Stimulated activated CD4-positive, alpha-beta T cell treated with anti-CD3 and anti-CD28 coated beads, Interleukin-4, amount 100 ng/mL, for 48 hours (primary cell): ENCODE results near the gene DGCR8.

Experiments
- DNase-seq, 2 donors: peaks; one replicate each; pipeline ENCODE4 v3.0.0-alpha.2; 2020; ENCODE audit warnings: low read depth in 2 of 2

The DGCR8 gene

DNA sequence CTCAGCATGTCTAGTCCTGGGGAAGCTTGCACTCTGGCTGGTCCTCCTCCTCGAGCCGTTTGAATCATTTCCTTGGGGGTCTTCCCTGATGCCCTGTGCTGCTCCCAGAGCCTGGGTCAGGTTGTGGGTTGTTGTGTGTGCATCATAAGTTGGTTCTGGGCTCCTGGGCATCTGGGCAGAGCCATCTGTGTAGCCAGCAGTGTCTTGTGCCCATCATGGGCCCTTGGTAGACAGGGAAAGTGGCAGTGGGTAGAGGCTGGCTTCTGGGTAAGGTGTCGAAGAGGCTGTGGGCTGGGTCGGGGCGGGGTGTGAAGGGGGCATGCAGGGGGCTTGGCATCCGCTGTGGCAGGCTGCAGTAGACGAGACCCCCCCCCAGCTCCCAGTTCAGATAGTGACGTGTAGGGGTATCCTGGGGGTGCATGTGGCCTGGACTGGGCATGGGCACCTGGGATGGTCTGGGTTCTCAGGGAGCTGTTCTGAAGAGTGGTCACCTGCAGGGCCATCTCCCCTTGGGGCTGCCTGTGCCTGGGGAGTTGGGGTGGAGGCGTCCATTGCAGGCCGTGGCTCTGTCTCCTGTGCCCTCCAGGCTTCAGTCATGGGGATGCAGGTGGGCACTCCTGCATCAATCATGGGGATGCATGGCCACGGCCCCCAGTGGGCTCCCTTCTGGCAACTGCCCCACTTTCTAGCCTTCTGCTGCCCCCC is 44.2 kb downstream of the DGCR8 start:
- no peak for DNase-seq

DNA sequence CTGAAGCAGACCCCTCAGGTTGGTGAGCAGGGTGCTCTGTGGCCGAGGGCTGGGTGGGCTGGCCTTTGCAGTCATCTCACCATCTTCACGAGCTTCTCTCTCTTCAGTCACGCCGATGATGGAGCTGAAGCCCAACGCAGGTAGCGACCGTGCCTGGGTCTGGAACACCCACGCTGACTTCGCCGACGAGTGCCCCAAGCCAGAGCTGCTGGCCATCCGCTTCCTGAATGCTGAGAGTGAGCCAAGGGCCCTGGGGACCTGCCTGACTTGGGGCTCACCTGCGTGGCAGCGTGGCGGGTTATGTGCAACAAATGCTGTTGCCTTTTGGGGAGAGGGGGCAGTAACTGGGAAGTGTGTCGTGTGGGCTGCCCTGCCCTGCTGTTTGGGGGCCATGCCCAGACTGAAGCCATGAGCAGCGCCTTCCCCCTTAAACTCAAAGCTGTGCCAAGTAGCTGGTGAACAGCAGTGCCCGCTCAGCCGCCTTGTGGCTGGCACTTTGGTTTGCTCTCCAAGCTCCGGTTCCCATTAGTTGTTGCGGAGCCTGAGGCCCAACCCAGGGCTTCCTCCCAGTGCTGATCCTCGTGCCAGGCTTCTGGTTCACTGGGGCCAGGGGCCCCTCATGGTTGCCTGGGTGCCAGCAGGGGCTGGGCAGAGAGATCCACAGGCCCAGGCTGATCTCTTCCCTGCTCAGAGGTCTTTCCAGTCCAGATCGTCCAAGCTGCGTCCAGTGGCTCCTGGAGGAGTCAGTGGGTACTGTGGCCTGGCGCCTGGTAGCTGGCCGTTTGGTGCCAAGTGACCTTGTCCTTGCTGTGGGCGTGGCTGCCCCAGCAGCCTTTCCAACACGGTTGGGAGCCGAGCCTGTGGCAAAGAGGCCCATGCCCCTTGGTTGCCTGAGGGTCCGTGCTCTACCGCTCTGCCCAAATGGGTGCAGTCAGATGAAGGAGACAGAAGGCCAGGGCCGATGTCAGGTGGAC is 45.4 kb downstream of the DGCR8 start:
- no peak for DNase-seq

DNA sequence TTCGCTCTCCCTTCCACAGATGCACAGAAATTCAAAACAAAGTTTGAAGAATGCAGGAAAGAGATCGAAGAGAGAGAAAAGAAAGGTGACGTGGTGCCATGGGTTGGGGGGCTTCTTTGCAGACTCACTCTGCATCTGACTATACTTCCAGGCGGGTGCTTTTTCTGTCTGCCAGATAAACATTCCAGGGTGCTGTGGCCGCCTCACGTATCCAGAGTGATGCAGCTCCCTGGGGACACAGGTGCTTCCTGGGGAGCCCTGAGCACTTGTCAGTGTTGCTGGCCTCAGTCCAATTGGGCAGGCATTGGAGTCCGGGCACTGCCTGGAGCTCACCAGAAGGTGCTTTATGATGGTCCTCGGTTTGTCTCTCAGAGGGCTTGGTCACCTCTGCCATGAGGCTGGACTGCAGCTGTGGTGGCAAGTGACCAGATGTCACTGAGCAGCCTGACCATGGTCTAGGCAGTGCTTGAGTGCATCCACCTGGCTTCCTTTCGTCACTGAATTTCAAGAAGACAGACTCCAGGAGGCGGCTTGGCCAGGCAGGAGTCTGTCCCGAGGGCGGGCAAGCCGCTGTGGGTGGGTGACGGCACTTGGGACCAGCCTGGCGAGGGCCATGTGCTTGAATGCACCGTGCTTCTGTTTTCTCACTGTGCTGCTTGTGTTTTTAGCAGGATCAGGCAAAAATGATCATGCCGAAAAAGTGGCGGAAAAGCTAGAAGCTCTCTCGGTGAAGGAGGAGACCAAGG is 46.4 kb downstream of the DGCR8 start:
- DNase-seq = no peak

DNA sequence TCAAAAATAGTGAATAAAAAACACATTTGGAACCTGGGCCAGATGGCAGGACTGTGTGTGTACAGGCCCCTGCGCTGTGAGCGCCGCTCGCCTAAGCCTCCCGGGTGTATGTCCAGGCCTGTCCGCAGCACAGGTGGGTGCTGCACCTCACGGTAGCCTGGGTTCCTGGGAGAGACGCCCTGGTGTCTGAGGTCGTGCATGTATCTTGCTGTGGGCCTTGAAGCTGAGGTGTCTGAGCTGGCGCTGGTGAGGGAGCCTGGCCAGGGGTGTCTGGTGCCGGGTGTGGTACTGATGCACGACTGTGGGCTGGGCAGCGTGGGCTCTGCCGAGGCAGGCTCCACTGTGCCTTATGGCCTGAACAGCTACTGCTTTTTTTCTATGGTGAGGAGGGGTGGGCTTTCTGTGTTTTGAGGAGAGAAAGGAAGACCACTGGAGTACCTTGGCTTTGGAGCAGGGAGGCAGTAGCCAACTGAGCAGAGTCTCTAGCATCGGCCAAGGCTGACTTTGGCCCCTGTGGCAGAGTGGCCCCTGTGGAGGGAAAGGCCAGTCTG is 47.4 kb downstream of the DGCR8 start:
- DNase-seq = no peak

DNA sequence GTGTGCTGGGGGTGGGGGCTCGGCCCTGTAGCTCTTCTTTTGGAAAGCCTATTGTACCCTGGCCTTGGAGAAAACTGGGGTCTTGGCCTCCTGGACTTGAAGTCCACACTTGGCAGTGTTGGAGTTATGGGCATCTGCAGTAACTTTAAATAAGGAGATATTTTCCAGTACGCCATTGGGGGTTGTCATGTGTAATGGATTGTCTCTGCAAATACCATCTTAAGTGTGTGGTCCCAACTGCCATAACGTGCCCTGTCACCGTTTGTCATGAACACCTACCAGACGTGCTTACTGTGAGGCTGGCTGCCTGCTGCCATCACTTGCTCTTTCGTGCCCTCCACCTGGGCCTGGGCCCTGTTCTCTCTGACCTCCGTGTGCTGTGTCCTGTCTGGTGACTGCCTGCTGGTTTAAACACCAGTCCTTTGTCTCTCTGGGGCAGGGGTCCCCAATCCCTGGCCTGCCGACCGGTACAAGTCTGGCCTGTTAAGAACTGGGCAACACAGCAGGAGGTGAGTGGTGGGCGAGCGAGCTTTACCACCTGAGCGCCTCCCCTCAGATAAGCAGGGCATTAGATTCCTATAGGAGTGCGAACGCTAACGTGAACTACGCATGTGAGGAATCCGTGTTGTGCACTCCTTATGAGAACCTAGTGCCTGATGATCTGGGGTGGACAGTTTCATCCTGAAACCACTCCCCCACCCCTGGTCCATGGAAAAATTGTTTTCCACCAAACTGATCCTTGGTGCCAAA is 48.0 kb downstream of the DGCR8 start:
- DNase-seq = no peak

DNA sequence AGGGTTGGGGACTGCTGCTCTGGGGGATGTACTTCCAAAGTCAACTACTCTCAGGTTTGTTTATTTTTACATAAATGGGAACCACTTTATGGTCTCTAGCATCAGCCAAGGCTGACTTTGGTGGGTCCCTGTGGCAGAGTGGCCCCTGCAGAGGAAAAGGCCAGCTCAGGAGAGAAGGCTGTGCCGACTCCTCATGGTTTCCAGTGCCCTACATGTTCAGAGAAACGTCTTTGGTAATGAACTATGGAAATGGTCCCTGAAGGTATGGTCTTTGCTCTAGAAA is 48.5 kb downstream of the DGCR8 start:
- DNase-seq = no peak

DNA sequence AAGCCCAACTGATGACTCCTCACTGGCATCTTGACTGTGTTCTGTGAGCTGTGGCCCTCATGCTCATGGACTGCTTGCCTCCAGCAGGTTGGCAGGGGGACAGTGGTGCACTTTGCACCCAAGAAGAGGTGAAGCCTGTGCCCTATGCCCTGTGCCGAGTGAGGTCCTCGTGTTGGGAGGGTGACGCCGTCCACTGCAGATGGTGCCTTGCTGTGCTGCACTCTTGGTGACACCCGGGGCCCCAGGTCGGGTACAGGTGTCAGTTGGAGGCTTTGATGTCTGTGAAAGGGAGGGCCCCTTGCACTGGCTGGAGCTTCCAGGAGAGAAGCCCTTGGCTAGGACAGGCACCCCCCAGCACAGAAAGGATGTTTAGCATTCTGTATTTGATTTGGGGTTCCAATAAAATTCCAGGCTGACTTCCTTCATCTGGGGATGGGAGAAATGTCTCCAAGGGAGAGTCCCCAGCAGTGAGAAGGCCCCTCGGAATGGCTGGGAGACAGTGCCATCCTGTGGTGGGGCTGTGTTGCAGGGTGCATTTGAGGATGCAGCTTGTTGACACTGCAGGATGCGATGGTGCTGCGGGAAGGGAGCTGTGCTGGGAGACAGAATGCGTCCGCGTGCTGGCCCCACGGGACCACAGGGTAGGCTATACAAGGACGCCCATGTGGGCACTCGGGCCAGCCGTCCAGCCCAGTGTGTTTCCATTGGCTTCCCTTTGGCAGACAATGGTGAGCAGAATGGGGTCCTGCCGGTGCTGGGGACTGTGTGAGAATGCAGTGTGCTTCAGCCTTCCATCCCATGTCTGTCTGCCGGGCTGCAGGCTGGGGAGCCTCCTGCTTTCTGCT is 49.1 kb downstream of the DGCR8 start:
- peak in 1 of 2 donors; percentile 26 for DNase-seq

DNA sequence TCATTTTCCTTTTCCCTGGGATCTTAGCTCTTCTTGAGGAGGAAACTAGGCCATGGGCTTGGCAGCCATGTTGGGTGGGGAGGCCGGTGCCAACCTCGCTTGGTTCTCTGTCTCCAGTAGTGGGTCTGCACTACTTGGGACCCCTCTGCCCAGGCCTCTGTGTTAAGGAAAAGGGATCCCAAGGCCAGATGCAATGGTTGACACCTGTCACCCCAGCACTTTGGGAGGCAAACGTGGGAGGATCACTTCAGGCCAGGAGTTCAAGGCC is 49.6 kb downstream of the DGCR8 start:
- no peak for DNase-seq

DNA sequence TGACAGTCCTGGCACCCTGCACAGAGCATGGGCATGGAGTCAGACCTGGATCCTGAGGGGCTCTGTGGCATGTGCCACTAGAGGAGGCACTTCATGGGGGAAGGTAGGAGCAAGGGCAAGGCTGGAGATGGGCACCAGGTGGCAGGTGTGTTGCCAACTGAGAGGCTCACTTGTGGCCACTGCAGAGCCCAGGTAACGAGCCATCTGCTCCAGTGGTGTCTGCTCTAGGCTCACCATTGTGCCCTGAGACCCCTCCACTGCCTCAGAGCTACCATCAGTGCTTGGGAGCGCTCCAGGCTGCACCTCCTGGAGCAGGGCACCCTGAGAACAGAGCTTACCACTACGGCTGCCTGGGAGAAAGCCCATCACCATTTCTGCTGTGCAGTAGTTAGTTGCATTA is 50.3 kb downstream of the DGCR8 start:
- DNase-seq = no peak

DNA sequence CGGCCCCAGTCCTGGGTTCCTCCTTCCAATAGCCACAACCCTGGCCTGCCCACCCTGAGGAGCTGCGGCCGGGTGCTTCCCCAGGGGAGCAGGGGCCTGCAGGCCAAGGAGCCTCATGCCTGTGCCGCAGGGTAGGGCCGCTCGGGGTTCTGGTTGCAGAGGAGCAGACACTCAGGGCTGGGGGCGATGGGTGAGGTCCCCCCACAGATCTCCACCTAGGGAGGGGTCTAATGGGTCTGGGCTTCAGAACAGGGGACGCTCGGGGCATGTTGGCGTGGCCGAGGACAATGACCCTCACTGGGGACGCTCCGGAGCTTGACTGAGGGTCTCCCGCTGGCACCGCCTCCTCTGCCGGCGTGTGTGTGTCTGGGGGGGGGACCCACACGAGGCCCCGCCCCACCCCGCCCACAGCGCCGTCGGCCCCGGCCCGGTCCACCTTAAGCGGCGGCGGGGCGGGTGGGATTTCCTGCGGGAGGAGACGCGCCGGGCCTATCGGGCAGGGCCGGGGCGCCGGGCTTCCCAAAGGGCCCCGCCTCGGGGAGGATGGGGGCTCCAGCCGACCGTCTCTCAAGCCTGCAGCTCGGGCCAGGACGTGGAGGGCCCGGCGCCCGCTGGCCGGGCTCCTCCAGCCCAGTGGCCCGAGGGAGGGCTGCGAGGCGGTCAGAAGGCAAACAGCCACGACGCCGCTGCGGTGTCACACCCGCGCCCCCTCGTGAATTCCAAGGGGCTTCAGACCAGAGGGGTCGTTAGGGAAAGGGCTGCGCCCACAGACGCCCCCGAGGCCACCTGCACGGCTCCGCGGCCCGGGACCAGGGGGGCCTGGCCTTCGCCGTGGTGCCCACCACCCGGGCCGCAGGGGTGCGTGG is 50.9 kb downstream of the DGCR8 start:
- DNase-seq = peak; percentile 71 to 72

DNA sequence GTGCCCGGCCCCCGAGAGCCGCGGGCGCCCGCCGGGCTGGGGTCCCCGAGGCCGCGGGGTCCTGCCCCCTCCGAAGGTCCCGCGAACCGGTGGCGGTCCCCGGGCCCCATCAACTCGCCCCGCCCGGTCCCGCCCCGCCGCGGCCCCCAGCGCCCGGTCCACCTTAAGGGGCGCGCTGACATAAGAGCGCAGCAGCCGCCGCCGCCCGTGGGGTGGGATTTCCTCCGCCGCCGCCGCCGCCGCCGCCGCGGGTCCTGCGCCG is 51.5 kb downstream of the DGCR8 start, which contains the start of gene ZDHHC8:
Gene ZDHHC8 (plus strand): TSS at position 208 of the 262 bp plus-strand sequence. CDS start 144 bp downstream, outside the sequence.
- peak in 1 of 2 donors; percentile 47 for DNase-seq

DNA sequence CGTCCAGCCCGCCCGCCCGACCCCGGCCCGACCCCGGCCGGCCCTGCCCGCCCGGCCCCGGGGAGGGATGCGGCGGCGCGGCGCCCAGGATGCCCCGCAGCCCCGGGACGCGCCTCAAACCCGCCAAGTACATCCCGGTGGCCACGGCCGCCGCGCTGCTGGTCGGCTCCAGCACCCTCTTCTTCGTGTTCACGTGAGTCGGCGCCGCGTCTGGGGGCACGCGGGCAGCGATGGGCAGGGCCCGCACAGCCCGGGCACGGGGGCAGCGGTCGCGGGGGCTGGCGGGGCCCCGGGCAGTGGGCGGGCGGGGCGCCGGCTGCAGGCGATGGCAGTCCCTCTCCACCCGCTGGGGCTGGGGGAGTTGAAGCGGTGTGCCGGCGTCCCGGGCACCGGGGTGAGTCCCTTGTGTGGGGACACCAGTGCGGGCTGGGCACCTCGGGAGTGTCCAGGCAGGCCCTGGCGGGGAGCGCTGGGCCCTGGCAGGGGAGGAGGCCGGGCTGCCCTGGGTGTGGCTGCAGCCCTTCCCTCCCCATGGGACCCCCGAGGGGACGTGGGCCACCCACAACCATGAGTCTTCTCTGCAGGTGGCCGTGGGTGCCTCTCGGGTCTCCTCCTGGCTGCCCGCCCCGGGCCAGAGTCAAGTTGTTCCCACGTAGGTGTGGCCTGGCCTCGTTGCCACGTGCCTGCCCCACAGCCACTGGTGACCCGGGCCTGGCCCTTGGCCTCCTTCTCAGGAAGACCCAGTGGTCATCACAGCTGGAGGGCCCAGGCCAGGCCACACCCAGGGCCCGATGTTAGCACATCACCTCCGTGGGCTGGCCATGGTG is 52.0 kb downstream of the DGCR8 start:
- DNase-seq = no peak

DNA sequence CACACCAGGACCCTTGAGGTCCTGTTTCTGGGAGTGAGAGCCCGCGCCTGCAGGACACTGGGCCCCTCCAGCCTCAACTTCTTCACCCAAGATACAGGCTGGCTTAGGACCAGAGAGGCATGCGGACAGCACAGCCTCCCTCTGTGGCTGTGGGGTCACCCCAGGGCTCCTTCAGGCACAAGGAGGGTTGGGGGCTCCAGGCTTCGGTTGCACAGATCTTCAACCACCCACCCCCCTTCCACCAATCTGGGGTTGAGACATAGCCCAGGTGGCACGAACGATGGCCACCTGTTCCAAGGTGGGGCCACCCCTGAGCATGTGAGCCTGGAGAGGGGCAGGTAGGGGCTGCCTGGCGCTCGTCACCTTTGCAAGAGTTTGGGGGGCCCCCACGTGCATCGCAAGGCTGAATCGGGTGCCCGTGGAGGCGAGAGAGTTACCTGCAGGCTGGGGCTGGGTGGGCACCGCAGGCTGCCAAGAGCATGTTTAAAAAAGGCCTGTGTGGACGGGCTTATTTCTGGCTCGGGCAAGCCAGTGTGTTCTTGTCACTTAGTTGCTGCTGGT is 52.7 kb downstream of the DGCR8 start:
- no peak for DNase-seq

DNA sequence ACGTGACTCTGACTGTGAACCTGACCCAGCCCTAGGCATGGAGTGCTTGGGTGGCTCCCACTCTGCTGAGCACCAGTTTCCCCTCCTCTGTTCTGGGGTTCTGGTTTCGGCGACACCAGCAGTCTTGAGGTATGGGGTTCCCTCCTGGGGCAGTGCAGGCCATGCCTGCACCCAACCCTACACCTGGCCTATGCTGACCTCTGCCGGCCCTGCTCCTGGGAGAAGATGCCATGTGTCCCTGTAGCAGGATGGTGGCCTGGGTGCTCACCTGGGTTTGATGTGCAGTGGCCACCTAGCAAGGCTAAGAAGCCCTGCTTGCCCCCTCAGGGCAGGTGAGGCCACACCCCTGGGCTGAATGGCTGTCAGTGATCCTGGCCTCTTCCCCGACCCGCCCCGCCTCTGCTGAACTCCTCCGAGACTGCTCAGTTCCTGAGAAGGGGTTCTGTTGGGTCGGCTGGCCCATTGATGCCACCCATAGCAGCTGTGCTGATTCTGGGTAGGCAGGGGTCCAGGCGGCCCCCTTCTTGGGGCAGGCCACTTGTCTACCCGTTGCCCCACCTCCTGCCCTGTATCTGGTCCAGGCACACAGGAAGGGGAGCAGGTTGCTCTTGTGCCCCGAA is 54.0 kb downstream of the DGCR8 start:
- DNase-seq = no peak

DNA sequence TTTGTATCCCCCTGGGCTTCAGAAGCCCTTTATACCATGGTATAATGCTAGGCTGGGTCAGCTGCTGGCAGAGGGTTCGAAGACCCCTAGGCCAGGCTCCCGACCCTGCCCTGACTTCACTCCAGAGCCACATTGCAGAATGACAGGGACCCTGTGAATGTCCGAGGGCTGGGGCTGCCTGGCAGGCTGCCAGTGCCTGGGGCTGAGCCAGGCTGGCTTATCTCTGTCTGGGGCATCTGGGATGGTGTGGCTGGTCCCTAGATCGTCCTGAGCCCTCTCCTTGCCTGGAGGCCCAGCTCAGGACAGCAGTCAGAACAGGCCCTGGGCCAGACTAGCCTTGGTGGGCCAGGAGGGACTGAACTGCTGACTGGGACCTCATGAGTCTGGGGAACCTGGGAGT is 55.2 kb downstream of the DGCR8 start:
- no peak for DNase-seq

DNA sequence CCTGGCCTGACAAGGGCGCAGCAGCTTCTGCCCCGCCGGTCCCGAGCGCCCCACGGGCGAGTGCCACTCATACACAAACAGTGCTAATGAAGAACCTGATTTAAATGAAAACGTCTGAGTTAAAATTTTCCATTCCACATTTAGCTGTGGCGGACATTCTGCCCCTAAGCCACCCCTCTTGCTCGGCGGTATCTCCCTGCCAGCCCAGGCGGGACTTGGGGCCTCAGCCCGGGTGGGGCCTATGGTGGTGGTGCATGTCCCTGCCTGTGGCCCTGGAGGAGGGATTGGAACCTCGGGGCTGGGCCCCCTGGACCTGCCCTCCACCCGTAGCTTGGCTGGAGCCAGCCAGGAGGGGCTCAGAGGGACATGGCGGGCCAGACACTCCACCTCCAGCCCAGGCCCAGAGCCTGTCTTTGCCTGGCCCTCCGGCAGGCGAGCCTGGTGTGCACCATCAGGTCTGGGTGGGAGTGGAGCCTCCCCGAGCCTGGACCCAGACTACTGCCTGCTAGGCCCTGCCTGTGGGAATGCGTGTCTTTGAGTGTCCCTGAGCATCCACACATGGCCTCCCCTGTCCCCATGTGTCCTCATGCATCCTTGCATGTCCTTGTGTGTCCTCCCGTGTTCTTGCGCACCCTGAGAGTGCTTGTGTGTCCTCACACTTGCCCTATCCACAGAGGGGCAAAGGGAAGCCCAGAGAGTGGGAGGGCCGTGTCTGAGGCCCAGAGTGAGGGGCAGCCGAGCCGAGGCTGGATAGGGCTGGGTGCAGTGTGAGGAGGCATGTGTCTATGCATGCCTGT is 56.0 kb downstream of the DGCR8 start:
- no peak for DNase-seq

DNA sequence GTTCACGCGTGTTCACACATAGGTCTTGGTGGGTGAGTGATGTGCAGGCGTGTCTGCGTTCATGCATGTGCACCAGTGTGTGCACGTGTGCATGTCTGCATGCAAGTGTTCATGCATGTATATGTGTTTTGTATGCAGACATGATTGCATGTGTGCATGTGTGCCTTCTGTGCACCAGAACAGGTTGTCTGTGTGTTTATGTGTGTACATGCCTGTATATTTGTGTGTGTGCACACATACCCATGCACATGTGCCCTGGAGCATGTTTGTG is 56.5 kb downstream of the DGCR8 start:
- DNase-seq = no peak

DNA sequence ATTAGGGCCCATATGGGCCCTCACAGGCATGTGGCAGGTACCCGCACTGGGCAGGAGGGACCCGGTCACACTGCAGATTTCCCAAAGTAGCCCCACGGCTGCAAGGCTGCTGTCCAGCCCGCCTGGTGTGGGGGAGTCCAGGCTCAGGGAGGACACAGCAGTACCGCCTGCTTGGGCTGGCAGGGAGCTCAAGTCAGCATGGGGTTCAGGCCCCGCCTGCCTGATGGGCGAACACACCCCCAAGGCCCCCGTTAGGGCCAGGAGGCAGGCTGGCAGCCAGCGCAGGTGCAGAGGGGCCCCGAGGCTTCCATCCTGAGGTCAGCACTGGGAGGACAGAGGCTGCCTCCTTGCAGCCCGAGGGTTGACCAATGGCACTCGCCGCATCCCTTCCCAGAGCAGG is 57.1 kb downstream of the DGCR8 start:
- DNase-seq = no peak
